Activated CD8-positive, alpha-beta T cell treated with anti-CD3 and anti-CD28 coated beads, Interleukin-2, amount 10 ng/mL, durations not matched to agents 7 days and 5 days (primary cell): ENCODE data around the gene MAT2A. TPM values are rescaled to one million over a fixed set of nuclear protein-coding genes. Genes with fewer than 3 reads are reported as not detected.
"Not testable (repeated sequence)": the region's sequence is repeated elsewhere in the genome, so short reads cannot be mapped to it uniquely, and the experiment has no call there.

Source experiments
- ATAC-seq: fragments of 150-1000 bp; cut with Tn5 transposase; one replicate; pipeline ENCODE4 v1.10.0; 2021; ENCODE audit warnings: moderate library complexity
- CTCF ChIA-PET: fragments of 350-600 bp; sonication (Branson Sonifier 250); formaldehyde crosslinking; loops from one replicate; lab custom pipeline; 2021; ENCODE audit warnings: antibody characterized with exemption; lab: Charles Lee
- POLR2A ChIA-PET: fragments of 350-600 bp; sonication (Branson Sonifier 250); formaldehyde crosslinking; loops from one replicate; lab custom pipeline; 2021; ENCODE audit warnings: antibody characterized with exemption; lab: Charles Lee
- DNase-seq: peaks from one replicate; pipeline ENCODE4 v3.0.0-alpha.2; 2020
- H3K27ac Mint-ChIP-seq: one replicate; pipeline ENCODE4 v1.8.0; 2021; ENCODE audit warnings: mild to moderate bottlenecking, mixed read lengths
- H3K27me3 Mint-ChIP-seq: one replicate; pipeline ENCODE4 v1.8.0; 2021; ENCODE audit warnings: low read depth, mixed read lengths
- H3K36me3 Mint-ChIP-seq: one replicate; pipeline ENCODE4 v1.8.0; 2021; ENCODE audit warnings: low read depth, mixed read lengths
- H3K4me1 Mint-ChIP-seq: one replicate; pipeline ENCODE4 v1.8.0; 2021; ENCODE audit warnings: low read depth, mixed read lengths
- H3K4me3 Mint-ChIP-seq: one replicate; pipeline ENCODE4 v1.8.0; 2021; ENCODE audit warnings: mild to moderate bottlenecking, mixed read lengths
- H3K9me3 Mint-ChIP-seq: one replicate; pipeline ENCODE4 v1.8.0; 2022; ENCODE audit warnings: mixed read lengths; ENCODE audit not compliant: insufficient read depth
- total RNA-seq, 2 experiments: library from RNA; stranded (reverse); gene quantifications; one replicate each; pipeline ENCODE4 v1.2.3, GENCODE V29; 2021

Gene MAT2A
- total RNA-seq, 2 experiments from 2014 or later = 264 to 273 TPM

- Mint-ChIP-seq H3K36me3 (peaks cover 60% of the 10 kb centered on the region), H3K9me3 (no peaks in the 10 kb centered on the region), H3K27me3 (no peaks in the 10 kb centered on the region)
These were observed 9.6 kb downstream of the MAT2A start for GRCh38 chr2:85548608-85548900.

GRCh38 chr2:85549095-85549494, 10.1 kb downstream of the MAT2A start:
- no peak overlapping the region for H3K27ac Mint-ChIP-seq
- no peak overlapping the region for H3K4me3 Mint-ChIP-seq
- CTCF ChIA-PET = interaction anchor here (1.1 to 7.6 kb wide), 10 partner anchors 11 to 249 kb away, joined by 3 to 263 read pairs (median 8); partner anchors contain the start of genes GGCX, MAT2A and SH2D6
- no peaks in the 10 kb centered on the region for H3K9me3 Mint-ChIP-seq
- ATAC-seq (no peak), DNase-seq (no peak)
- peaks cover 61% of the 10 kb centered on the region for H3K36me3 Mint-ChIP-seq
- POLR2A ChIA-PET = interaction anchor here (0.5 to 7.1 kb wide), 4 partner anchors 9 to 227 kb away, joined by 3 to 51 read pairs (median 4); partner anchors contain the start of gene MAT2A
- no peaks in the 10 kb centered on the region for H3K27me3 Mint-ChIP-seq
- peaks cover 11% of the 10 kb centered on the region for H3K4me1 Mint-ChIP-seq

More at GRCh38 chr2:85548608-85548900, 9.6 kb downstream of the MAT2A start:
- DNase-seq (no peak), ATAC-seq (no peak)
- Mint-ChIP-seq H3K27ac (peak overlapping the region; percentile 10), H3K4me1 (peaks cover 16% of the 10 kb centered on the region), H3K4me3 (no peak overlapping the region)
- ChIA-PET POLR2A (interaction anchor here (0.5 to 7.1 kb wide), 4 partner anchors 9 to 227 kb away, joined by 3 to 51 read pairs (median 4); partner anchors contain the start of gene MAT2A), CTCF (interaction anchor here (0.6 to 7.6 kb wide), 9 partner anchors 10 to 238 kb away, joined by 3 to 263 read pairs (median 5); partner anchors contain the start of genes GGCX, MAT2A and SH2D6)

GRCh38 chr2:85549826-85550225, 10.9 kb downstream of the MAT2A start:
- ATAC-seq (no peak), DNase-seq (no peak)
- no peak overlapping the region for H3K4me3 Mint-ChIP-seq
- ChIA-PET POLR2A (interaction anchor here (2.5 to 7.1 kb wide), 3 partner anchors 10 to 126 kb away, joined by 6 to 51 read pairs (median 9); partner anchors contain the start of gene MAT2A), CTCF (interaction anchor here (0.9 to 7.6 kb wide), 9 partner anchors 10 to 249 kb away, joined by 3 to 263 read pairs (median 8); partner anchors contain the start of genes GGCX, MAT2A and SH2D6)
- peaks cover 56% of the 10 kb centered on the region for H3K36me3 Mint-ChIP-seq
- H3K4me1 Mint-ChIP-seq = peaks cover 7% of the 10 kb centered on the region
- no peak overlapping the region for H3K27ac Mint-ChIP-seq
- H3K9me3 Mint-ChIP-seq = no peaks in the 10 kb centered on the region
- no peaks in the 10 kb centered on the region for H3K27me3 Mint-ChIP-seq

GRCh38 chr2:85550486-85550885, 11.5 kb downstream of the MAT2A start:
- no peak for ATAC-seq
- Mint-ChIP-seq H3K9me3 (no peaks in the 10 kb centered on the region), H3K4me1 (peaks cover 6% of the 10 kb centered on the region), H3K27me3 (no peaks in the 10 kb centered on the region), H3K36me3 (peaks cover 51% of the 10 kb centered on the region), H3K27ac (no peak overlapping the region), H3K4me3 (no peak overlapping the region)
- CTCF ChIA-PET = interaction anchor here (0.6 to 7.6 kb wide), 16 partner anchors 10 to 250 kb away, joined by 3 to 263 read pairs (median 8); partner anchors contain the start of genes GGCX, MAT2A and SH2D6
- no peak for DNase-seq
- POLR2A ChIA-PET = interaction anchor here (0.6 to 7.1 kb wide), 4 partner anchors 11 to 138 kb away, joined by 3 to 51 read pairs (median 24); partner anchors contain the start of genes MAT2A and SH2D6

- Mint-ChIP-seq H3K36me3 (peaks cover 39% of the 10 kb centered on the region), H3K4me1 (peaks cover 6% of the 10 kb centered on the region), H3K27ac (peak overlapping the region; percentile 23), H3K9me3 (no peaks in the 10 kb centered on the region), H3K4me3 (no peak overlapping the region), H3K27me3 (no peaks in the 10 kb centered on the region)
- DNase-seq (peak; percentile 94), ATAC-seq (peak; percentile 79)
- ChIA-PET CTCF (interaction anchor here (0.7 to 7.6 kb wide), 34 partner anchors 8 to 586 kb away, joined by 3 to 263 read pairs (median 5); partner anchors contain the start of genes ELMOD3, GGCX, MAT2A and RETSAT), POLR2A (interaction anchor here (0.6 to 7.1 kb wide), 7 partner anchors 12 to 198 kb away, joined by 3 to 51 read pairs (median 4); partner anchors contain the start of genes ELMOD3, MAT2A, RETSAT and SH2D6)
These were observed 13.0 kb downstream of the MAT2A start for GRCh38 chr2:85551698-85552678.

- POLR2A ChIA-PET = interaction anchor here (4.7 to 7.1 kb wide), 2 partner anchors 14 to 133 kb away, joined by 39 to 51 read pairs; partner anchors contain the start of genes MAT2A and SH2D6
These were observed 14.2 kb downstream of the MAT2A start for GRCh38 chr2:85553184-85553583.

GRCh38 chr2:85554980-85555612, 16.1 kb downstream of the MAT2A start:
- no peaks in the 10 kb centered on the region for H3K9me3 Mint-ChIP-seq
- no peak for ATAC-seq
- H3K27me3 Mint-ChIP-seq = no peaks in the 10 kb centered on the region
- no peak overlapping the region for H3K4me3 Mint-ChIP-seq
- no peak overlapping the region for H3K27ac Mint-ChIP-seq
- no peak for DNase-seq
- POLR2A ChIA-PET = interaction anchor here (1.1 to 4.7 kb wide), 3 partner anchors 12 to 233 kb away, joined by 3 to 39 read pairs (median 13); partner anchors contain the start of gene SH2D6
- peaks cover 36% of the 10 kb centered on the region for H3K36me3 Mint-ChIP-seq
- peaks cover 19% of the 10 kb centered on the region for H3K4me1 Mint-ChIP-seq
- CTCF ChIA-PET = interaction anchor here (0.9 to 7.6 kb wide), 8 partner anchors 17 to 165 kb away, joined by 3 to 263 read pairs (median 12); partner anchors contain the start of genes MAT2A and SH2D6

More at GRCh38 chr2:85553184-85553583, 14.2 kb downstream of the MAT2A start:
- no peak overlapping the region for H3K4me3 Mint-ChIP-seq
- ATAC-seq (no peak), DNase-seq (no peak)
- H3K27me3 Mint-ChIP-seq = no peaks in the 10 kb centered on the region
- H3K9me3 Mint-ChIP-seq = no peaks in the 10 kb centered on the region
- CTCF ChIA-PET = interaction anchor here (1.0 to 7.6 kb wide), 6 partner anchors 10 to 233 kb away, joined by 3 to 263 read pairs (median 44); partner anchors contain the start of genes MAT2A and SH2D6
- peaks cover 34% of the 10 kb centered on the region for H3K36me3 Mint-ChIP-seq
- no peak overlapping the region for H3K27ac Mint-ChIP-seq
- H3K4me1 Mint-ChIP-seq = peaks cover 6% of the 10 kb centered on the region

- Mint-ChIP-seq H3K27ac (no peak overlapping the region), H3K9me3 (no peaks in the 10 kb centered on the region), H3K4me3 (no peak overlapping the region), H3K4me1 (peaks cover 31% of the 10 kb centered on the region), H3K27me3 (no peaks in the 10 kb centered on the region), H3K36me3 (peaks cover 27% of the 10 kb centered on the region)
- ATAC-seq (no peak), DNase-seq (no peak)
- POLR2A ChIA-PET = interaction anchor here (0.6 to 3.8 kb wide), 5 partner anchors 11 to 1229 kb away, joined by 3 to 13 read pairs (median 5); partner anchors contain the start of gene MAT2A
- CTCF ChIA-PET = interaction anchor here (0.8 to 2.7 kb wide), 7 partner anchors 12 to 257 kb away, joined by 3 to 22 read pairs (median 3); no protein-coding TSS in a partner anchor
These were observed 18.2 kb downstream of the MAT2A start for GRCh38 chr2:85557130-85557529.

- Mint-ChIP-seq H3K9me3 (no peaks in the 10 kb centered on the region), H3K4me1 (peaks cover 31% of the 10 kb centered on the region), H3K36me3 (peaks cover 19% of the 10 kb centered on the region), H3K27me3 (no peaks in the 10 kb centered on the region), H3K4me3 (no peak overlapping the region), H3K27ac (no peak overlapping the region)
- ATAC-seq (no peak), DNase-seq (no peak)
- ChIA-PET CTCF (interaction anchor here (4.9 kb wide), 1 partner anchor 138 kb away, joined by 28 read pairs; the partner anchor contains the start of gene SH2D6), POLR2A (interaction anchor here (2.0 kb wide), 1 partner anchor 19 kb away, joined by 7 read pairs; the partner anchor contains the start of gene MAT2A)
These were observed 19.2 kb downstream of the MAT2A start for GRCh38 chr2:85558160-85558559.

- CTCF ChIA-PET = interaction anchor here (0.6 to 4.9 kb wide), 6 partner anchors 9 to 260 kb away, joined by 3 to 32 read pairs (median 3); partner anchors contain the start of gene SH2D6
- H3K27me3 Mint-ChIP-seq, H3K9me3 Mint-ChIP-seq, ATAC-seq, DNase-seq: not testable (repeated sequence)
- H3K36me3 Mint-ChIP-seq = peaks cover 12% of the 10 kb centered on the region
- H3K27ac Mint-ChIP-seq = peak overlapping the region; percentile 99
- H3K4me1 Mint-ChIP-seq = peaks cover 38% of the 10 kb centered on the region
- POLR2A ChIA-PET = interaction anchor here (0.7 to 2.1 kb wide), 10 partner anchors 10 to 1193 kb away, joined by 3 to 13 read pairs (median 4); partner anchors contain the start of genes MAT2A, RNF181, SH2D6 and VAMP5
- peak overlapping the region; percentile 99 for H3K4me3 Mint-ChIP-seq
These were observed 21.4 kb downstream of the MAT2A start for GRCh38 chr2:85560403-85560726.
